ENCODE measurements around the gene KCNA3.

GRCh38 chr1:110628323-110629105 is 46.2 kb downstream of the KCNA3 start:
- TF ChIP-seq POLR2AphosphoS5 (IDR thresholded peaks at IDR 0.05; ENCODE audit: low read depth, low read length) (no peak), REST (IDR thresholded peaks at IDR 0.05; ENCODE audit: insufficient read depth in 1 of 2, low read depth in 2 of 2, low read length in 2 of 2) (no peak), FOXP2 (optimal IDR thresholded peaks at IDR 0.05; ENCODE audit: borderline replicate concordance, extremely low read depth, extremely low read length, insufficient read depth) (no peak), TAF1 (IDR thresholded peaks at IDR 0.05; ENCODE audit: borderline replicate concordance, insufficient read depth, low read length) (no peak), SIN3A (IDR thresholded peaks at IDR 0.05; ENCODE audit: borderline replicate concordance, insufficient read depth, low read length) (no peak)

All from PFSK-1 (cell line).